Skin of body (tissue), 2 donors: ENCODE measurements around the gene TRIM14. TPM values are rescaled to one million over a fixed set of nuclear protein-coding genes. Genes with fewer than 3 reads are reported as not detected.
"Not testable (repeated sequence)": the region's sequence is repeated elsewhere in the genome, so short reads cannot be mapped to it uniquely, and the experiment has no call there.

Experiments used
- DNase-seq: peaks from one replicate; lab custom pipeline; 2025; lab: John Stamatoyannopoulos, UW
- total RNA-seq: library from RNA; depleted of rRNA; stranded (reverse); fragments of >200 nt; gene quantifications from one replicate; pipeline ENCODE4 v1.2.3, GENCODE V29; 2014

Gene TRIM14
- total RNA-seq, 1 donor from 2014 or later, result 2.8 TPM

DNA sequence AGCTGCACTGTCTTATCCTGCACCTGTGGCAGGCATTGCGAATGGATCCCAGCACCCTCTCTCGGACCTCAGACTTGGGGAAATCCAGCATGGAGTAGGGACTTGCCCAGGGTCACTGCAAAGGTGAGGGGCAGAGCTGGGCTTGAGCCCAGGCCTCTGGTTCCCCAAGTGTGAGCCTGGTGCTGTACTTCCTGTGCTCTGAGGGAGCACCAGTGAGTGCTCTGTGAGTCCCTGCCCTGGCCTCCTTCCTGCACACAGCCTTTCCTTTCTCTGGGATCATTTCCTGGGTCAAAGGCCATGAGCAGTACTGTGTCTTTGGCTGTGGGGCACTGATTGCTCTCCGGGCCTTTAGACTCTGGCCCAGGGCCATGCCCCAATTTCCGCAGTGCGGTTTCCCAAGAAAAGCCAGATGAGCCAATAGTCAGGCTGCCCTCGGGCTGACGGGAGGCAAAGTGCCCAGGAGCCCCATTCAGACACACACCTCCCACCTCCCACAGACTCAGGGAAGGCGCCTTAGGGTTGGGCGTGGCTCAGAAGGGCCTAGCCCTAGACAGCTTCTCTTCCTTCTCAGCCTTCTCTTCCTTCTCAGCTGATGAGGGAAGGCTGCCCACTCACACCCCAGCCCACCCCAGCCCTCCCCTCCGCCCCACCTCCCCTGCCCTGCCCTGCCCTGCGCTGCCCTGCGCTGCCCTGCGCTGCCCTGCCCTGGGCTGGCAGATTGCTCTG, 23.3 kb upstream of the TRIM14 start:
- DNase-seq, result no peak

DNA sequence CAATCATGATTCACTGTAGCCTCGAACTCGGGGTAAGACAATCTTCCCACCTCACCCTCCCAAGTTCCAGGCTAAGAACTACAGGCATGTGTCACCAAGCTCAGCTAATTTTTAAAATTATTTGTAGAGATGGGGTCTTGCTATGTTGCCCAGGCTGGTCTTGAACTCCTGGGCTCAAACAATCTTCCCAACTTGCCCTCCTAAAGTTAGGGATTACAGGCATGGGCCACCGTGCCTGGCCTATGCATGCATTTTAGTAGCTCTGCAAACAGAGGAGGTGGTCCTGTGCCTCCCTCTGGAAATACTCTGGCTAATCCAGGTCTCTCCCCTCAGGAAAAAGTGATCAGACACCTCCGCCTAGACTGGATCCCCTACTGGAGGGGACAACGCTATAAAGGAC, 21.5 kb upstream of the TRIM14 start:
- DNase-seq, result no peak

DNA sequence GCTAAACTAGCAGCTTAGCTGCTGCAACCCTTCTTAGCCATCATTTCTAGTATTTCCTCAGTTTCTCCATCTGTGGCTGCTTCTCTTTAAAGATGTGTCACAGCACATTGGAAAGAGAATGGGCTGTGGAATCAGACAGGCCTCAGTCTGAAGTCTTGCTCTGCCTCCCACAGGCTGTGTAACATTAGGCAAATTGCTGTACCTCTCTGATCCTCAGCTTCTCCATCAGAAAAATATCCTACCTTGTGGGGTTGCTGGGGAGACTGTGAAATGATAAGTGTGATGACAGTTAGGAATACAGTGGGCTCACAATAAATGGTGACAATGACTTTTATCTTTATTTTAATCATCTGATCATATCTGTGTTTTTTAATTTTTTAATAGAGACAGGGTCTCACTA, 17.5 kb upstream of the TRIM14 start:
- DNase-seq, result no peak

DNA sequence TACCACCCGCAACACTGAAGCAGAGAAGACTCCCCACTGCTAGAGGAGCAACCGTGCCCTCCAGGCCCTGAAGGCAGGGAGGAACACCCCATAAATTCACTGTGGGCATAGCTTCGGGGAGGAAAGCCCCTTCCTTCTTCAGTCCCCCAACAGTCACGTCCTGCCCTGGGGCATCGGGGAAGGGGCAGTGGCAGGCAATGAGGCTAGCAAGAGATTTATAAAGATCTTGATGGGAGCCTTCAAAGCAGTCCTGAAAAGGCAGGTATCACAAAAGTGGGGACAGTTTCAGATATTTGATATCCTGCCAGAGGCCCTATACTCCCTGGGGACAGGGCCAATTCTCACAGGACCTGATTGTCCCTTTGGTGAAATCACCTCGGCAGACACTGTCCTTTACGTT, 16.9 kb upstream of the TRIM14 start:
- DNase-seq, result no peak

DNA sequence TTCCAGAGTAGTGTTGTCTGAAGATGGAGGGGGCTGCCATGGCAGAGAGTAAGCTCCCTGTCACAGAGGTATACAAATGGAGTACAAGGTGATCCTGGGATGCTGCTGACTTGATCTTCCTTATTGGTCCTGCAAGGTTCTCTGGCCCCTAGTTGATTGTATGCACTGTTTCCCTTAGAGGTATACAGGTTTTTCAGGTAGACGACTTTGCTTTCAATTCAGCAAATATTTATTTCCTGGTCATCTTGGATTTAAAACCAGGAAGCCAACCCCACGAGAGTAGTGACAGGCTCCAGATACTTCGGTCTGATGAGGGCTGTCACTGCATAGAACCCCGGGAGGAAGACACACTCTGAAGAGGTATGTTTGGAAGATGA, 16.5 kb upstream of the TRIM14 start:
- DNase-seq, result no peak

DNA sequence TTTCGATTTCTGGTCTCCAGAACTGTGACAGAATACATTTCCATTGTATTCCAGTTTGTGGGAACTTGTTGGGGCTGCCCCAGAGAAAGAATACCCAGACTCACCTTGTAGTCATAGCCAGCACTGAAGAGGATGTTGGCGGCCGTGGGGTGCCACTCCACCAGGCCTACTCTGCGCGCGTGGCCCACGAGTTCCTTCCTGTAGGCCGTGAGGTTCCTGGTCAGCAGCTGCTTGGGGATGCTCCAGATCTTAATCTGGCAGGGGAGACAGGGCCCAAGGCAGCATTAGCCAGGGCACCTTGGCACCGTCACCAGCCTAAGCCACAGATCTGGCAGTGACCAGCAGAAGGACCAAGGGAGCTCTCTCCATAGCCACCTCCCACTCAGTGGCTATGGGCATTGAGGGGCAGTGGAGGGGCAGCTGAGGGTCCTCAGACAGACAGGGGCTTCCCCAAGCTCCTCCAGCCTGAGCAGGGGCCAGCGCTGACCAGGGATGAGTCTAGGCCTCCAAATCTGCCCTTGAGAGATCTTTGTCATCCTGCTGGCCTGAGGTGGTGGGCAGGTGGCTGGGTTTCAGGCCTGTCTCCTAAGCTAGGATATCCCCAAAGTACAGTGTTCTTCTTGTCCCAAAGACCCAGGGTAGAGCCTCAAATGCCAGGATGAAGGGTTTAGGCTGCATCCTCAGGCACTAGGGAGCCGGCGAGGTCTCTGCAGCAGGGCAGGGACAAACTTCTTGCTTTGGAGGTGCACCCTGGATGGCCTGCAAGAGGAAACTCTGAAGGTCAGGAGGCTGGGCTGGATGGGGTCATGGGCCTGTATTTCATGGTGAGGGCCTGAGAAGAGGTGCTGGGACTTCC, 15.9 kb upstream of the TRIM14 start:
- no peak for DNase-seq

DNA sequence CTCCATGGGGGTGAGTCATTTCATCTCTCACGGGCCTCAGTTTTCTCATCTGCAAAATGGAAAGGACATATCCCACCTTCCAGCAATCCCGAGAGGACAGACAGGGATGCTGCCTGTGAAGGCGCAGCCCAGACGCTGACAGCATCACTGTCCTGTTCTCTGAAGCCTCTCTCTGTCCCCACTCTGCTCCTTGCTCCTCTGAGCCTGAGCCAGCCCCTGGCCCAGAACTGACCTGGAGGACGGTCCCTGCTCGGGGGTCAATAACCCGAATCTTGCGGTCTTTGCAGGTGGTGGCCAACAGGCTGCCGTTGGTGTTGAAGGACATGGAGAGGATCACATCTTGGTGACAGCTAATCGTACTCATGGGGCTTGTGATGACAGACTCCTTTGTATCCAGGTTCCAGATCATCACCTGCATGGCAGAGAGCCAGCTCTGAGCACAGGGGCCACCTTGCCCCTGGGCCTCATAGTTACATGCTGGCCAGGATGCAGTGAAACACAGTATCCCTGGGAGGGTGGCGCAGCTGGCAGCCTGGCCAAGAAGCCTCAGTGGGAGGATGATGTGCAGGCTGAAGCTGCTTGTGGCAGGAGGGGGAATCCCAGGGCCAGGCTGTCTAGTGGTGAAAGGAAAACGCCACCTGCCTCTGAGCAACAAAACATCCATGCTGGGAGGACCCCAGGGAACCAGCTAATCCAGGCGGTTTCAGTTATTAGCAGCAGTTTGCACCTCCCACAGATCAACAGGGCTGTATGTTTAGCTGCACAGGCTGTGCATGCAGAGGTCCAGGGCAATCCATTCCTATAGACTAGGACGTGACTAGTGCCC, 14.0 kb upstream of the TRIM14 start:
- DNase-seq, result no peak

DNA sequence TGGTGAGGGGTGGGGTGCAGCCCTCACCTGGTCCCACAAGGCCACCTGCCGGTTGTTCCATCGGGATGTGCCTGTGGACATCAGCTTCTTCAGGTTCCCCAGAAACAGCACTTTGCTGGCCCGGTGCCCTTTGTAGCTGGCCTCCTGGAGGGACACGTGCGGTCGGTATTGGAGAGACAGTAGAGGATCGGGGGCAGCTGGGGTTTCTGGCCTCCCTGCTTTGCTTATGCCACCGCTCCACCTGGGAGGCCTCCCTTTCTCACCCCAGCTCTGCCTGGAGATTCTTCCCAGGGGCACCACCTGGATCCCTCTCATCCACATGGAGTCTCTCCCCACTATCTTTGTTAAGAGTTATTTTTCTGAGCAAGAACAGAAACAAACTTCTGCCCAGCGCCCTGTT, 13.1 kb upstream of the TRIM14 start:
- DNase-seq, result no peak

DNA sequence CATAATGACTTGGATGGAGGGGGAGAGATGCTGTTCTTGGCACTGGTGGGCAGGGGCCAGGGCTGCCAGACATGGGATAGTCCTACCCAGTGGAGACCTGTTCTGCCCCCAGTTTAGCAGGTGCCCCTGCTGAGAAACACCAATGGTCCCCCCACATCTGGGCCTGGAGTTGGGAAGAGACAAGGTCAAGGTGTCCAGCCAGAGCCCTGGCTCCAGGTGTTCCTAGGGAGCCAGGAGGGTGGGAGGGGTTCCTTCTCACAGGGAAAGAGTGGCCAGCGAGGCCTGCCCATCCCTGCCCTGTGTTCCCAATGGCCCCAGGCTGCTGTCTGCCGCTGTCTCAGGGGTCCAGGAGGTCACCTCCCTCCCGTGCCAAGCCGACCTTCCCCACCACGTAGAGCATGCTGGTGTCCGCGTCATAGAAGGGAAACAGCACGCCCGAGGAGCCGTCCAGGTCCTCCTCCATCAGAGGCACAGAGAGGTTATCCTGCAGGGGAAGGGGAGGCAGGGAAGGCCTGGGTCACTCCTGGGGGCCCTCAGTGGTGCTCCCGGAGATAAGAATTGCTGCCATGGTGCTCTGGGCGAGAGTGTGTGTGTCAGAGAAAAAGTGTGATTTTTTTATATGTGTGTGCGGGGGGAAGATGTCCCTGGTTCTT, 11.7 kb upstream of the TRIM14 start:
- no peak for DNase-seq

DNA sequence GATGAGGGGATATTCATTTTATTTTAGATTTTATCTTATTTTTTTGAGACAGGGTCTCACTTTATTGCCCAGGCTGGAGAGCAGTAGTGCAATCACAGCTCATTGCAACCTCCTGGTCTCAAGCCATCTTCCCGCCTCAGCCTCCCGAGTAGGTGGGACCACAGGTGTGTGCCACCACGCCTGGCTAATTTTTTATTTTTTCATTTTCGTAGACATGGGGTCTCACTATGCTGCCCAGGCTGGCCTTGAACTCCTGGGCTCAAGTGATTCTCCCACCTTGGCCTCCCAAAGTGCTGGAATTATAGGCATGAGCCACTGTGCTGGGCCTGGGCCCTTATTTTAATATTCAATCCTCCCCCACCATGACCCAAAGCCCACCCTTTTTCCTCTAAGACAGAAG, 11.0 kb upstream of the TRIM14 start:
- DNase-seq, result not testable (repeated sequence)

DNA sequence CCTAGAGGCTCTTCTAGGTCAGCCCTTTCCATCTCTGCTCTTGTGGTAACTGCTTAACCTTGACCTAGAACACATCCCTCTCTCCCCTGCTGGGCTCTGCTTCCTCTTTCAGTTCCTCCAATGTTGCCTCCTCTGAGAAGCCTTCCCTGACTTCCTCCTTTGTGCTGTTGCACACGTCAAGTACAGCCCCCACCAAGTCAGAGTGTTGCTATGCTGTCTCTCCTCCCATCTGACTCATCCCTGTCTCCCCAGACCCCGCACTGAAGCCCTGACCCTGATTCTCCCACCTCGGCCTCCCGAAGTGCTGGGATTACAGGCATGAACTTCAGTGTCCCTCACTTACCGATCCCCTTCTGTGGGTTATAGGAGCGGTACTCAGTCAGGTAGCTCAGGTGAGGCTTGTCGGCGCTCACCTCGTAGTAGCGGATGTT, 10.4 kb upstream of the TRIM14 start:
- no peak for DNase-seq

DNA sequence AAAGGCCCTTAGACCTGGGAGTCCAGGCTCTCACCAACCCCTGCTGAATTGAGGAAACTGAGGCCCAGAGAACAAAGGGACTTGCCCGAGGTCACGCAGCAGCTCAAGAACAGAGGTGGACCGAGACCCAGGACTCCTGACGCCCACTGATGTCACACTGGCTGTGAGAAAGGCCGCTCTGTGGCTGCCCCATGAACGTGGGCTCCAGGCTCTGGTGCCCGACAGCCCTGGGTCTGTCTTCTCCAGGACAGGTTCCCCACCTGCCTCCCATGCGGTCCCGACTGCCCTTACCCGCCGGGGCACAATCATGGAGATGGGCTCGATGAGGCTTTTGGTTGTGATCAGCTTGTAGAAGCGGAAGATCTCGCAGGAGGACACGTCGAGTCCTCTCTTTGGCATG, 9.3 kb upstream of the TRIM14 start:
- DNase-seq, result no peak

DNA sequence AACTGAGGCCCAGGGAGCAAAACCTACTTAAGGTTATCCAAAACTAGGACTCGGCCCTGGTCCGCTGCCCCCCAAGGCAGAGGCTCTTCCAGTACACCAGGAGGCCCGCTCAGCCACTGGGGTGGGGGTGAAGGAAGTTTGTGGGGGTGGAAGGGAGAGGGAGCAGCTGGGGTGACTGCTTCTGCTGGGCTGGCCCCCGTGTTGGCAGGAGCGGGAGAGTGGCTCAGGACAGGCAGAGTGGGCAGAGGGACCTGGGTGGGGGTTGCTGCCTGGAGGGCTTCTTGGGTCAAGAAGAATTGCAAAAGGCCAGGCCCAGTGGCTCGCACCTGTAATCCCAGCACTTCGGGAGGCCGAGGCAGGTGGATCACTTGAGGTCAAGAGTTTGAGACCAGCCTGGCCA, 8.2 kb upstream of the TRIM14 start:
- no peak for DNase-seq

DNA sequence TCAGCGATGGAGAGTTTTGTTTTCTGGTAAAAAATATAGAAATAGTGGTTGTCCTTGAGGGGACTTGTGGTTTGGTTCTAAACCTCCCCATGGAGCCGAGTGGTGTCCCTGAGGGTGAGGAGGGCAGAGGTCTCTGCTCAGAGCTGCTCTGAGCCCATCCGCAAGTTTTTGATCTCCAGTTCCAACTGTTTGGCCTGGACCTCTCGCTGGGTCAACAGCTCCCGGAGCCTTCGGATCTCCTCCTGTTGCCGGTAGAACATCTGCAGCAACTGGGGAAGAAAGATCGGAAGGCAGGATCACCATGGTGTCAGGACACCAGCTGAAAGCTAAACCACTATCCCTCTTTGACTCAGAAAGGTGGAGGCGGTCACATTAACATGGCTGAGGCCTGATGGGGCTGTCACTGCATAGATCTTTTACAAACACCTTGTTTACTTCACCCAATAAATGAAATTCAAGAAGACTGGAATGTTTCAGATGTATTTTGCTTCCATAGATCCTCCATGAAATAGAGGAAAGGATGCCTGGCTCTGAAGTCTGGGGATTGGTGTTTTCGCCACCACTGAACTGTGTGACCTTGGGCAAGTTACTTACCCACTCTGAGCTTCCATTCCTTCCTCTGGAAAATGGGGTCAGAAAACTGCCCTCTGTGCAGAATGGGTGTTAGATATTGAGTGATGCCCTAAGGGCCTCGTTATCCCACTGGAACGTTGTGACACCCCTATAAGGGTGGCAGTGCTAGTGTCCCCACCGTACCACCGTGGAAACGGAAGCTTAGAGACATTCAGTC, 5.8 kb upstream of the TRIM14 start:
- no peak for DNase-seq

DNA sequence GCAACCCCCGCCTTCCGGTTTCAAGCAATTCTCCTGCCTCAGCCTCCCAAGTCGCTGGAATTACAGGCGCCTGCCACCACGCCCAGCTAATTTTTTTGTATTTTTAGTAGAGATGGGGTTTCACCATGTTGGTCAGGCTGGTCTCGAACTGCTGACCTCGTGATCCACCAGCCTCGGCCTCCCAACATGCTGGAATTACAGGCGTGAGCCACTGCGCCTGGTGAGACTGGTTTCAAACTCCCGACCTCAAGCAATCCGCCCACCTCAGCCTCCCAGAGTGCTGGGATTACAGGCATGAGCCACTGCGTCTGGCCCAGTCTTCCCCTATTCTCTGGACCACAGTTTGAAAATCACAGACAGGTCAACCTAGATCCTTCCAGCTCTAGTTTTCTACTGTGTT, 5.1 kb upstream of the TRIM14 start:
- DNase-seq, result not testable (repeated sequence)

DNA sequence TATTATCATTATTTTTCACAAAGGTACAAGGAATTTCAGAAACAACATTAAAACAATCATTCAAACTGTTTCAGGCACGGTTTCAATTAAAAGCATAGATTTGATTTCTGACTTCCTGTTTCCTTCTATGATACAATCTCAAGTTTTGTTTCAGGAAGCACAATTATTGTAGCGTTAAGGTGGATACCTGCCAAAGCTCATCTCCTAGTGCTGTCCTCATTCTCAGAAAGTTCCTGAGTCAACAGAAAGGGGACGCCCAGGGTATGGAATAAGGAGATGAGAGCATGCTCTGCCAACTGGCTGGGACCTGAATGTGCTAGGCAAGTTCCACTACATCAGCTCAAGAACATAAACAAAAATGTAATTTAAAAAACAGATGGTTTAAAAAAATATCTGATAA, 2.0 kb upstream of the TRIM14 start:
- no peak for DNase-seq

DNA sequence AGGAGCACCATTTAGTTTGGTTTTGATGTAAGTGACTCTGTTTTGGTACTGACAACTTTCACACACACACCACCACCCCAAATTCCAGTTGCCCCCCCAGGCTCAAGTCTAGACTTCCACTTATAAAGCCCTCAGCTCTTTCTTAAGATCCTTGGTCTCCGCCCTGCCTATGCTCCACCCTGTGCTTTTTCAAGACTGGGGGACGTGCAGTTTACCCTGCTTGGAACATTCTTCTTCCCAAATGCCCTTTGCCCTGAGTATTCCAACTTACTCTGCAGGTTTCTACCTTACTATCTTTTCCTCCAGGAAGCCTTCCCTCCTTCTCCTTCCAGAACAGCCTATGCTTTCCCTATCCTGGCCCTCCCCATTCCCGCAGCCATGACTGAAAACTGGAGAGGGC, 1.5 kb upstream of the TRIM14 start:
- no peak for DNase-seq

DNA sequence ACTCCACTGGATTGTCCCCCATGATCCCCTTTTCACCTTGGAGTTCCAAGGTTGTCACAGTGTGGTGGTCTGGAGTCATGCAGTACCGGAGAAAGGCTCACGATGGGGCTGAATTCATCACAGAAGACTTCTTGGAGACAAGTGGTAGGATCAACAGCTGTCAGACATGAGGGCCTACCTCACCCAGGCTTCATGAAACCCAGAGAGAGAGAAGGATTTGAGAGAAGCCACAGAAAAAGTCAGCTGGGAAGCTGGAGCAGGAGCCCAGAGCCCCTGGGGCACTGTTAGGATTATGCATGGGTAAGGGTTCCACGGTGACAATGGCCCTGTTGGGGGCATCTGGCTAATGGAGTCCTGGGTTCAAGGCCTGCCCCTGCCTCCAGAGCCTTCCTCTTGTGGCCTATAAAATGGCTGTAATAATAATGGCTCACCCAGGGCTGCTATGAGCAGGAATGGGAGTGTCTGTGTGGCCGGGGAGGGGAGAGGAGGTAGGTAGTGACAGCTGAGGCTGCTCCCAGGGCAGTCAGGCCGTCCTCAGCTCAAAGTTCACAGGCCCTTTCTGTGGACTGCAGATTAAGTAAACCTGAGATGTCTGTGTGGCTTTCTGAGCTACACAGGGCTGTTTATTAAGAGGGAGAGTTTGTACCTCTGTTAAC, 910 bp downstream of the TRIM14 start:
- DNase-seq, result peak; percentile 22

DNA sequence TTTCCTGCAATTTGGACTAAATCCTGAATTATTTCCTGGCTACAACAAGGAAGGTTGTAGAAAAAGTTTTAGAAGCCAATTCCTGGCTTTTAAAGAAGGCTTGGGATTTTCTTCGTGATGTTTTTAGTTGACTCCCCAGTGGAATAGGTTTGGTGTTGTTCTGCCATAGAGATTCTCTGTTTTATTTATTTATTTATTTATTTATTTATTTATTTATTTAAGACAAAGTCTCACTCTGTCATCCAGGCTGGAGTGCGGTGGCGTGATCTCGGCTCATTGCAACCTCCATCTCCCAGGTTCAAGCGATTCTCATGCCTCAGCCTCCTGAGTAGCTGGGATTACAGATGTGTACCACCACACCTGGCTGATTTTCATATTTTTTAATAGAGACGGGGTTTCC, 1.9 kb downstream of the TRIM14 start:
- not testable (repeated sequence) for DNase-seq

DNA sequence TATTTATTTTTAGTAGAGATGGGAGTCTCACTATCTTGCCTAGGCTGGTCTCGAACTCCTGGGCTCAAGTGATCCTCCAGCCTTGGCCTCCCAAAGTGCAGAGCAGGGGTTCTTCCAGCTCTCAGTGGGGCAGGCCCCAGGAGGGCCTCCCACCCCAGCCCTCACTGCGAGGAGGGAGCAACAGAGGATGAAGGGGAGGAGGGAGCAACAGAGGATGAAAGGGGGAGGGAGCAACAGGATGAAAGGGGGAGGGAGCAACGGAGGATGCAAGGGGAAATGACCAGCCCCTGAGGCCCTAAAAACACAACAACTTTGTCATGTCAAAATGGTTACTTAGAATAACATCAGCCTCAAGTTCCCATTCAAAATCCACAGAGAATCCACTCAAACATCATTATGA, 10.0 kb downstream of the TRIM14 start:
- DNase-seq, result no peak
